Body of pancreas (tissue), 4 donors: ENCODE measurements around the gene GNLY.

Experiments used
- CTCF ChIP-seq, 7 experiments: fragments of 450-650 bp in 4 of 7; fragments of 200-600 bp in 3 of 7; sonication (generic) in 3 of 7; IDR thresholded peaks; one replicate each; pipeline ENCODE4 v1.5.1; 2016 to 2019; ENCODE audit warnings: antibody characterized with exemption in 7 of 7
- POLR2A ChIP-seq, 3 donors: fragments of 450-650 bp; IDR thresholded peaks; one replicate each; pipeline ENCODE4 v1.6.1; 2016; ENCODE audit warnings: antibody characterized with exemption in 3 of 3, mild to moderate bottlenecking in 2 of 3

- TF ChIP-seq CTCF (IDR thresholded peaks at IDR 0.05): no peak
- no peak for TF ChIP-seq POLR2A (IDR thresholded peaks at IDR 0.05)
Observed at GRCh38 chr2:85695691-85696668, 1.8 kb downstream of the GNLY start.
